ENCODE data around the gene CDON. TPM values are rescaled to one million over a fixed set of nuclear protein-coding genes. Genes with fewer than 3 reads are reported as not detected.

The CDON gene
- not detected for polyA plus RNA-seq

DNA sequence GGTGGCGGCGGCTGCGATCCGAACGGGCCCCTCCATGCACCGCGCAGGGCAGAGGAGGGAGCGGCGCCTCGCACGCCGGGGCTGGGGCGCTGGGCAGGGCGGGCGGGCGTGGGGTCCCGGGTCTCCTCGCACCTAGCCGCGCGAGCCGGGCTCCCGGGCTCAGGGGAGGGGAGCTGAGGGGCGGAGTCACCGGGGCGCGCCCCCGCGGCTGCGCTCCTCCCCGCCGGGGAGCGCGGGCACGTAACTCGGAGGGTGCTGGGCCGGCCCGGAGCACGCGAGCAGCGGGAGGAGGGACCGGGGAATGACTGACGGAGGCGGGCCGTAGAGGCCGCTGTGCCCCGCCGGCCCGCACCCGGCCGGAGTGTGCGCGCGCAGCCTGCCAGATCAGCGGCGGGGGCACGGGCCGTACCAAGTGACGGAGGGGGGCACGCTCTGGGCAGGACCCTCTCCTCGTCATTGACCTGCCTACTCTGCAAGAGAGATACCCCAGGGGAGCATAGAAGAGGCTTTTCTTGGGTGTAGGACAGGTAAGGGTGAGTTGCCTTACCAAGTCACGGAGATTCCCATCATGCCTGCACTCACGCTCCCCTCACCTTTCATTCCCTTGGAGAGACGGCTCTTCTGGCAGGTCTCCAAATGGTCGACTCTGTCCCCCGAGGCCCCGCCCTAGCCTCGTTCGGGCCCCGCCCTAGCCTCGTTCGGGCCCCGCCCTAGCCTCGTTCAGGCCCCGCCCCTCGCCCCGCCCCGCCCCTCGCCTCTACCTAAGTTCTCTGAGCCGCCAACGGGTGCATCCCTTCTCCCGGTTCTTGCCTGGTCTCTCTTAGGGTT is at the start of gene CDON:
CDON (minus strand) TSS at position 188 of the 828 bp plus-strand sequence. CDS start 39,390 bp downstream, outside the sequence.
- Mint-ChIP-seq H3K27ac (peak within 1 kb of the TSS; percentile 47 to 93 (median 88)), H3K4me1 (no peaks in the 10 kb centered on the region), H3K27me3 (peaks cover 24% of the 10 kb centered on the region), H3K4me3 (peak within 1 kb of the TSS; percentile 74 to 94 (median 90)), H3K9me3 (peaks cover 0 to 3% (median 0%) of the 10 kb centered on the region in 3 donors), H3K36me3 (no peaks in the 10 kb centered on the region)

DNA sequence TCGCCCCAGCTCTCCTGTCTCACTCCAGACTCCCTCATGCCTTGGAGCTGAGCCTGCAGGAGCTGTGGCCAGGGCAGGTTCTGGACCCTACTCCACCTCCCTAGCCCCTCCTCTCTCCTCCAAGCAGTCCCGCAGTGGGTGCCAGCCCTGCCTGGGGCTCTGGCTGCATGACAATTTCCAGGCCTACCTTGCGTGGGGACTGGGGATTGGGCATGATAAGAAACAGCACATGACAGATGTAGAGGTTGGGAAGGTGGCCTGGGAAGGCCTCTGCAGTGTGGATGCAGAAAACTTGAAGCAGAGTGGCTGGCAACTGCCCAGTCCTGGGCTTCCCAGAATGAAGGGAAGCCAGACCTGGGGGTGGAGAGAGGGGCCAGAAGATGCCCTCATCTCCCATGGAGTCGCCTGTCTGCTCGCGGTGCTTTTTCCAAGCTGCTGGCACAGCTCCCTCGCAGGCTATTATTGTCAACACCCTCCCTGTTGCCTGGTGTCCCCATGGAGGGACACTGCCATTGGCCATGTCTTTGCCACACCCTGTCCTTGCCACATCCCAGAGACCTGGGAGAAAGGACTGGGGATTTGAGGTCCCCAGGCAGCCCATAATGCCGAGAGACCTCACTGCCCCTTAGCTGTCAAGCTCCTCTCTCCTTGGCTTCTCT is 48.9 kb upstream of the CDON start:
- H3K9me3 Mint-ChIP-seq, result no peaks in the 10 kb centered on the region
- H3K4me3 Mint-ChIP-seq, result no peak overlapping the region
- no peaks in the 10 kb centered on the region for H3K4me1 Mint-ChIP-seq
- no peaks in the 10 kb centered on the region for H3K36me3 Mint-ChIP-seq
- H3K27ac Mint-ChIP-seq, result no peak overlapping the region
- H3K27me3 Mint-ChIP-seq, result peaks cover 5% of the 10 kb centered on the region

GRCh38 chr11:126109941-126110731 is 47.5 kb upstream of the CDON start:
- H3K4me1 Mint-ChIP-seq, result no peaks in the 10 kb centered on the region
- H3K9me3 Mint-ChIP-seq, result no peaks in the 10 kb centered on the region
- H3K27me3 Mint-ChIP-seq, result peaks cover 9% of the 10 kb centered on the region
- no peak overlapping the region for H3K4me3 Mint-ChIP-seq
- H3K27ac Mint-ChIP-seq, result no peak overlapping the region
- peaks cover 3% of the 10 kb centered on the region for H3K36me3 Mint-ChIP-seq

DNA sequence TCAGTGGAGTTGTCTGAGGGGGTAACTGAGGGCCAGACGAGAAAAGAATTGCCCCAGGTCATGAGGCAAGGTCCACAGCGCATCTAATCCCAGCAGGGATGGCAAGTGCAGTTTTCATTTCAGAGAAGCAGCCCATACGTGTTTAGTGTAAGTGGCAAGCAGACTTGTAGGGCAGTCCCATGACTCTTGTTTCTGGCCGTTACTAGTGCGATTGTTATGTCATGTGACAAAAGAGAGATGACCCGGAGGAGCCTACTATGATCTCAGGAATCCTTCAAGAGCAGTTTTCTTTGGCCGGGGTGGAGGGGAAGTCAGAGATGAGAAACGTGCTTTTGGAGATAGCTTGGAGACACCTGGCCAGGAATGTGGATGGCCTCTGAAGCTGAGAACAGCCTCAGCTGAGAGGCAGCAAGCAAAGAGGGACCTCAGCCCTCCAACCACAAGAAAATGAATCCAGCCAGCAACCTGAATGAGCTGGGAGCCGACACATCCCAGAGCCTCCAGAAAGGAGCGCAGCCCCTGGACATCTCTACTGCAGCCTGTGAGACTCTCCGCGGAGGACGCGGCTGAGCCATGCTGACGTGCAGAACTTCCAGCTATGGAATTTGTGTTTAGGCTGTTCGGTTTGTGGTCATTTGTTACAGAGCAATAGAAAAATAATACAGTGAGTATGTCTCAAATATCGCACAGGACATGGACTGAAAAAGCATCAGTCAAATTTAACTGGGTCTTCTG is 44.1 kb upstream of the CDON start:
- Mint-ChIP-seq H3K9me3 (no peaks in the 10 kb centered on the region), H3K27ac (no peak overlapping the region), H3K36me3 (peaks cover 3% of the 10 kb centered on the region), H3K27me3 (peaks cover 6% of the 10 kb centered on the region), H3K4me3 (no peak overlapping the region), H3K4me1 (no peaks in the 10 kb centered on the region)

GRCh38 chr11:126105748-126106080 is 43.0 kb upstream of the CDON start:
- Mint-ChIP-seq H3K4me3 (no peak overlapping the region), H3K9me3 (no peaks in the 10 kb centered on the region), H3K27ac (no peak overlapping the region), H3K36me3 (peaks cover 5% of the 10 kb centered on the region), H3K4me1 (no peaks in the 10 kb centered on the region), H3K27me3 (peaks cover 9% of the 10 kb centered on the region)

DNA sequence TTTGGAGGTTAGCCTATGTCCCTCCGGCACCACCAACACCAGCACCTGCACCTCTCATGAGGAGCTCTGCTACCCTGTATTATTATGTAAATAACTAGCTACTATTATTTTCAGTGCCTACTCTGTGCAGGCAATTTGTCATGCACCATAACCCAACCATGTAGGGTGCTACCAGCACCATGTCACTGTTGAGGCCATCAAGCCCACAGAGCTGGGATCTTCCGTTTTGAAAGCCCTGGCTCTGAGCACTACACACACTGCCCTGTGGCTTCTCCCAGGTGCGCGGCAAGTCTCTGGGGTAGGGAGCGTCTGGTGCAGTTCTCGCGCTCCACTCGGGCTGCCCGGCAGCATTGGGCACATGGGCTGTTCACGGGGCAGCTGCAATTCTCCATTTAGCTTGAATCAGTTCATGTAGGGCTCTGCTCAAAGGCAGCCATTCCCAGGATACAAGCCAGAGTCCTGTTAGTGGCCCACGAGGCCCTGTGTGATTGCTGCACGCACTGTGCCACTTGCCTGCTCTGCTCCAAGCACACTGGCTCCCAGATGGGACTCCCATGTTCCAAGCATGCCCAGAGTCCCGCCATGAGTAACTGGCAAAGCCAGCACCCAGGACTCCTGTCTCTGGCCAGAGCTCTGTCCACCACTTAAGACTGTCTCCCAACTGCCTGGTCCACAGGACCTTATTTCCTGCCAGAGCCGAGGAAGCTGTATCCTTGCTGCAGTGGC is 42.5 kb upstream of the CDON start:
- H3K9me3 Mint-ChIP-seq, result no peaks in the 10 kb centered on the region
- H3K36me3 Mint-ChIP-seq, result peaks cover 5% of the 10 kb centered on the region
- H3K4me1 Mint-ChIP-seq, result no peaks in the 10 kb centered on the region
- H3K4me3 Mint-ChIP-seq, result no peak overlapping the region
- no peak overlapping the region for H3K27ac Mint-ChIP-seq
- H3K27me3 Mint-ChIP-seq, result peaks cover 8% of the 10 kb centered on the region

- Mint-ChIP-seq H3K4me3 (no peak overlapping the region), H3K9me3 (no peaks in the 10 kb centered on the region), H3K36me3 (peaks cover 5% of the 10 kb centered on the region), H3K27ac (no peak overlapping the region), H3K27me3 (peaks cover 7% of the 10 kb centered on the region), H3K4me1 (no peaks in the 10 kb centered on the region)
Measured at GRCh38 chr11:126104420-126104819, 41.8 kb upstream of the CDON start.

DNA sequence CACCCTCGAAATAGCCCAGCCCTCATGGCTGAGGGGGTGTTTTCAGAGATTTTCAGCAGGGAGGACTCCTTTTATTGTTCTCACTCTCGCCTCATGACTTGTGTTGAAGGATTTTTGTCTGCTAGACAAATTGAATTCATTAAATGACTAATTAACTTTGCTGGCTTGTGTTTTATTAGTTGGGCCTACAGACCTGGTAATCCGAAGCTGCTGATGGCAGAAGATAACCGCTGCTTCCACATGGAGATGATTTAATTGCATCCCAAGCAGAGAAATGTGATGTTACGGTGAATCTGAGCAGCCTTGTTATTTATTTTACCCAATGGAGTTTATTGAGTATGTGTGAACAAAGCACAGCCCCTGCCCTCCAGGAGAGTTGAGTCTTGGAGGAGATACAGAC is 40.5 kb upstream of the CDON start:
- Mint-ChIP-seq H3K9me3 (peaks cover 0 to 2% (median 0%) of the 10 kb centered on the region in 3 donors), H3K36me3 (peaks cover 5% of the 10 kb centered on the region), H3K27me3 (peaks cover 7% of the 10 kb centered on the region), H3K4me1 (no peaks in the 10 kb centered on the region), H3K4me3 (no peak overlapping the region), H3K27ac (no peak overlapping the region)

- Mint-ChIP-seq H3K27ac (no peak overlapping the region), H3K4me1 (no peaks in the 10 kb centered on the region), H3K27me3 (peaks cover 10% of the 10 kb centered on the region), H3K36me3 (peaks cover 5% of the 10 kb centered on the region), H3K9me3 (peaks cover 0 to 2% (median 0%) of the 10 kb centered on the region in 3 donors), H3K4me3 (no peak overlapping the region)
Measured at GRCh38 chr11:126102436-126102981, 39.8 kb upstream of the CDON start.

DNA sequence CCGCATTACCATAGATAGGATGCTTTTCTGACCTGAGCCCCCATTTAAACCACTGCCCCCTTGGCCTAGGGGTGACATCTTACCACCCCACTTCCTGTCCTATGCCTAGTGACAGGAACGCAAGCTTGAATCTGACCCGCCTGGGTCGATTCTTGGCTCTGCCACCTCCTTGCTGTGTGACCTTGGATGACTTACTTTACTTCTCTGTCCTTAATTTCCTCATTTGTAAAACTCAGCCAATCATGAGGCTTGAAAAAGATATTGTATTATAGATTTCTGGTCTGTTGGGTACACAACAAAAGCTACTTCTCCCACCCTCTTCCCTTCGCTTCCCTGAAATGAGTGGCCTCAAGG is 39.2 kb upstream of the CDON start:
- Mint-ChIP-seq H3K4me1 (no peaks in the 10 kb centered on the region), H3K27ac (no peak overlapping the region), H3K27me3 (peaks cover 12% of the 10 kb centered on the region), H3K9me3 (peaks cover 0 to 2% (median 0%) of the 10 kb centered on the region in 3 donors), H3K4me3 (no peak overlapping the region), H3K36me3 (peaks cover 5% of the 10 kb centered on the region)

GRCh38 chr11:126101251-126101929 is 38.7 kb upstream of the CDON start:
- no peak overlapping the region for H3K27ac Mint-ChIP-seq
- no peaks in the 10 kb centered on the region for H3K4me1 Mint-ChIP-seq
- H3K27me3 Mint-ChIP-seq, result peaks cover 14% of the 10 kb centered on the region
- peaks cover 5% of the 10 kb centered on the region for H3K36me3 Mint-ChIP-seq
- H3K4me3 Mint-ChIP-seq, result no peak overlapping the region
- H3K9me3 Mint-ChIP-seq, result peaks cover 0 to 2% (median 0%) of the 10 kb centered on the region in 3 donors

- Mint-ChIP-seq H3K36me3 (peaks cover 2% of the 10 kb centered on the region), H3K27me3 (peaks cover 15% of the 10 kb centered on the region), H3K9me3 (peaks cover 0 to 2% (median 0%) of the 10 kb centered on the region in 3 donors), H3K4me3 (no peak overlapping the region), H3K4me1 (no peaks in the 10 kb centered on the region), H3K27ac (peak overlapping the region in 1 of 3 donors; percentile 89)
Measured at GRCh38 chr11:126100716-126101115, 38.0 kb upstream of the CDON start.

DNA sequence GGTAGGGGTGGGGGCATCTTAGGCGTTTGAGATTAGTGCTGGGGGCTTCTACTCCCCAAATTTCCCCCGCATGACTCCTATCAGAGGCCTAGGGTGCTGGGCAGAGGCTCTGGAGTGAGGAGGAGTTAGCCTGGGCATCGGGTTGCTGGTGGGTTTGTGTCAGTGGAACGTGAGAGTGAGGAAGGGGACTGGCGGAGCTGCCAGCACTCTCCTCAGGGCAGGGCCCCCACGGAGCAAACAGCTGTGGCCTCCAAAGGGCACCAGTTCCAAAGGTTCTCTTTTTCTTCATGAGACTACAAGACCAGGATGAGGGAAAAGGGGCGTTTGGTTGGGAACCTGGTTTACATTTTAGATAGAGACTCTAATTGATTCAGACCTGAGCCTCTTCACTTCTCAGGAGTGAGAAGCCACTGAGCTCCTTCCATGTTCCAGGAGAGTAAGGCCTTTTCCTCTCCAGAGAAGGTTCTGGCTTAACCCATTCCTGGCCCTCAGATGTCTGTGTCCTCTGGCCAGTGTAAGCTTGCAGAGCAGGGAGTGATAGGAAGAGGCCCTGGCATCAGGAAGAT is 35.6 kb upstream of the CDON start:
- Mint-ChIP-seq H3K36me3 (peaks cover 2% of the 10 kb centered on the region), H3K4me1 (no peaks in the 10 kb centered on the region), H3K27me3 (peaks cover 15% of the 10 kb centered on the region), H3K4me3 (no peak overlapping the region), H3K27ac (no peak overlapping the region), H3K9me3 (peaks cover 0 to 2% (median 0%) of the 10 kb centered on the region in 3 donors)
